Measurements from ENCODE around the gene ITPRID1.

GRCh38 chr7:31648880-31649279, 135.0 kb downstream of the ITPRID1 start:
- TF ChIP-seq RNF2 (IDR thresholded peaks at IDR 0.05; ENCODE audit: borderline replicate concordance, low read depth, low read length, missing control alignments, poor library complexity, severe bottlenecking) = no peak
- TF ChIP-seq CHD2 (IDR thresholded peaks at IDR 0.05; ENCODE audit: low read length) = no peak
- TF ChIP-seq MAX (IDR thresholded peaks at IDR 0.05) = no peak
- TF ChIP-seq JUND (IDR thresholded peaks at IDR 0.05; ENCODE audit: low read length) = no peak
- TF ChIP-seq RAD21 (IDR thresholded peaks at IDR 0.05 in 1 of 2, conservative IDR thresholded peaks at IDR 0.05 in 1 of 2; ENCODE audit: low read depth in 2 of 2, low read length in 2 of 2) = no peak
- TF ChIP-seq MAFK (IDR thresholded peaks at IDR 0.05; ENCODE audit: low read depth, low read length) = no peak
